Right ventricle myocardium superior (tissue), 1 donor: ENCODE measurements around the gene DNALI1. TPM values are rescaled to one million over a fixed set of nuclear protein-coding genes. Genes with fewer than 3 reads are reported as not detected.
"Not testable (repeated sequence)": the region's sequence is repeated elsewhere in the genome, so short reads cannot be mapped to it uniquely, and the experiment has no call there.

Experiments used
- ATAC-seq: fragments of 200-7000 bp; cut with Tn5 transposase; one replicate; pipeline ENCODE4 v1.9.1; 2020; ENCODE audit warnings: mild to moderate bottlenecking; ENCODE audit not compliant: poor library complexity
- DNase-seq: peaks from one replicate; pipeline ENCODE4 v3.0.0-alpha.2; 2020
- intact Hi-C: fragments of 100-400 bp; cut with DNase I; formaldehyde crosslinking; loops from one replicate; pipeline ENCODE4 v1.11.2; 2022
- long read RNA-seq: library from polyadenylated mRNA; unstranded; transcript quantifications from one replicate; pipeline ENCODE4 v2.0.0, GENCODE V29; 2021
- total RNA-seq: library from RNA; stranded (reverse); fragmentation: NEBNext Ultra II Directional; extraction: Animal tissue kit (Norgen Biotek cat#: 25700); gene quantifications from one replicate; pipeline ENCODE4 v1.2.1, GENCODE V29; 2021
- donor health status: DM: no; HTN: yes; CAD: no; lungs with severe emphysema.

DNALI1 gene
- 3.1 TPM for total RNA-seq
- long read RNA-seq, partial matches to known transcripts, result 0 of 3 reads
- long read RNA-seq, other reads (novel, unspliced or antisense), result 1 of 3 reads

- DNase-seq, result peak; percentile 88
- ATAC-seq, result peak; percentile 90
- intact Hi-C loops, result no loop called here
Observed at GRCh38 chr1:37556712-37557196, at the start of gene DNALI1. TSS of gene DNALI1 (plus strand) at chr1:37556940. CDS start at chr1:37556995, 55 bp downstream.

DNA sequence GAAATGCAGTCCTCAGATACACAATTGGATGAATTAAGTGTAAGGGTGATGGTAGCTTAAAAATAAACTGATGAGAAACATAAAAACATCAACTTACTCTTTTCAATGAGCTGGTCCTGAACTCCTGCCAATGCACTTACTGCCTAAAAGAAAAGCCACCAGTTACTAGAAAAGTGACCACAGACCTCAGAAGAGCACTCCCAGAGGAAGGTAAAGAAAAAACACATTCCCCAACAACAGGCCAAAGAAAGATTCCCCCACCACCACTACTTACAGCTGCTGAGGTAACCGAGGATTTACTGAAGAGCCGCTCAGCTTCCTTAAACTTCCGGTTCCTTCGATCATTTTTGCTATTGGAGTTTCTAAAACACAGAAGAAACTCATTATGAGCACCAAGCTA is 47.6 kb upstream of the DNALI1 start:
- intact Hi-C loops, result no loop called here
- ATAC-seq, result no peak
- DNase-seq, result no peak

- DNase-seq (peak; percentile 41), ATAC-seq (no peak)
- intact Hi-C loops, result no loop called here
Observed at GRCh38 chr1:37513795-37514349, 42.9 kb upstream of the DNALI1 start.

GRCh38 chr1:37514350-37515184 is 42.2 kb upstream of the DNALI1 start, which contains the start of gene MEAF6:
TSS of gene MEAF6 (minus strand) at chr1:37514766. CDS start at chr1:37514746, 20 bp downstream.
- peak; percentile 92 for DNase-seq
- peak; percentile 100 for ATAC-seq
- intact Hi-C loops, result no loop called here

GRCh38 chr1:37515185-37516034 is 41.3 kb upstream of the DNALI1 start:
- intact Hi-C loops, result no loop called here
- DNase-seq (no peak), ATAC-seq (no peak)

DNA sequence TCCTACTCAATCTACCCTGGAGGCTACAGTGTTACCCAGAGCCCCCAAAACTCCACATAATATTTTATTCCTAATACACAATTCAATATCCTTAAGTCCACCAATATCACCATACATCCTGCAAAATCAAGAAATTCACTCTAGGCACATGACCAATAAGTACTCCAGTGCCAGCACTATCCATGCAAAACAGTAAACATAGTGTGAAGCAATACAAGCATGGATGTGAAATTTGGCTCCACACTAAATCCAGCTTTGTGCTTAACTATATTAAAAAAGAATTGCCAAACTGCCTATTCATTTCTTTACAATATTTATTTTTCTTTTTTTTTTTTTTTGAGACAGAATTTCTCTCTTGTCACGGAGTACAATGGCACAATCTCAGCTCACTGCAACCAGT is 39.2 kb upstream of the DNALI1 start:
- DNase-seq (no peak), ATAC-seq (no peak)
- intact Hi-C loops, result no loop called here

DNA sequence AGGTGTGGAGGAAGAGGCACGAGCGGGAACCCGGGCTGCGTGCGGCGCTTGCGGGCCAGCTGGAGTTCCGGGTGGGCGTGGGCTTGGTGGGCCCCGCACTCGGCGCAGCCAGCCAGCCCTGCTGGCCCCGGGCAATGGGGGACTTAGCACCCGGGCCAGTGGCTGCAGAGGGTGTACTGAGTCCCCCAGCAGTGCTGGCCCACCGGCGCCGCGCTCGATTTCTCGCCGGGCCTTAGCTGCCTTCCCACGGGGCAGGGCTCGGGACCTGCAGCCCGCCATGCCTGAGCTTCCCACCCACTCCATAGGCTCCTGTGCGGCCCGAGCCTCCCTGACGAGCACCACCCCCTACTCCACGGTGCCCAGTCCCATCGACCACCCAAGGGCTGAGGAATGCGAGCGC is 38.5 kb upstream of the DNALI1 start:
- DNase-seq, result not testable (repeated sequence)

DNA sequence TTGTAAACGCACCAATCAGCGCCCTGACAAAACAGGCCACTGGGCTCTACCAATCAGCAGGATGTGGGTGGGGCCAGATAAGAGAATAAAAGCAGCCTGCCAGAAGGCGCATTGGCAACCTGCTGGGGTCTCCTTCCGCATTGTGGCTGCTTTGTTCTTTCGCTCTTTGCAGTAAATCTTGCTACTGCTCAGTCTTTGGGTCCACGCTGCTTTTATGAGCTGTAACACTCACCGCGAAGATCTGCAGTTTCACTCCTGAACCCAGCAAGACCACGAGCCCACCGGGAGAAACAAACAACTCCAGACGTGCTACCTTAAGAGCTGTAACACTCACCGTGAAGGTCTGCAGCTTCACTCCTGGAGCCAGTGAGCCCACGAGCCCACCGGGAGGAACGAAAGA is 37.8 kb upstream of the DNALI1 start:
- DNase-seq, ATAC-seq, intact Hi-C loops: not testable (repeated sequence)

More for the DNA sequence above, 38.5 kb upstream of the DNALI1 start:
- ATAC-seq, intact Hi-C loops: not testable (repeated sequence)

GRCh38 chr1:37519613-37520012 is 37.1 kb upstream of the DNALI1 start:
- ATAC-seq (no peak), DNase-seq (no peak)
- intact Hi-C loops, result no loop called here

DNA sequence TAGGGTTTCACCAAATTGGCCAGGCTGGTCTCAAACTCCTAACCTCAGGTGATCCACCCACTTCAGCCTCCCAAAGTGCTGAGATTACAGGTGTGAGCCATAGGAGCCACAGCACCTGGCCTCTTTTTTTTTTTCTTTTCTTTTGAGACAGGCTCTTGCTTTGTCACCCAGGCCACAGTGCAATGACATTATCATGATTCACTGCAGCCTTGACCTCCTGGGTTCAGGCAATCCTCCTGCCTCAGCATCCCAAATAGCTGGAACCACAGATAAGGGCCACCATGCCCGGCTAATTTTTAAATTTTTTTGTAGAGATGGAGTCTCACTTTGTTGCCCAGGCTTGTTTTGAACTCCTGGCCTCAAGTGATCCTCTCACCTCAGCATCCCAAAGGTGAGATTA is 26.9 kb upstream of the DNALI1 start:
- ATAC-seq, intact Hi-C loops, DNase-seq: not testable (repeated sequence)

GRCh38 chr1:37532418-37533156 is 24.2 kb upstream of the DNALI1 start:
- intact Hi-C loops, DNase-seq, ATAC-seq: not testable (repeated sequence)

DNA sequence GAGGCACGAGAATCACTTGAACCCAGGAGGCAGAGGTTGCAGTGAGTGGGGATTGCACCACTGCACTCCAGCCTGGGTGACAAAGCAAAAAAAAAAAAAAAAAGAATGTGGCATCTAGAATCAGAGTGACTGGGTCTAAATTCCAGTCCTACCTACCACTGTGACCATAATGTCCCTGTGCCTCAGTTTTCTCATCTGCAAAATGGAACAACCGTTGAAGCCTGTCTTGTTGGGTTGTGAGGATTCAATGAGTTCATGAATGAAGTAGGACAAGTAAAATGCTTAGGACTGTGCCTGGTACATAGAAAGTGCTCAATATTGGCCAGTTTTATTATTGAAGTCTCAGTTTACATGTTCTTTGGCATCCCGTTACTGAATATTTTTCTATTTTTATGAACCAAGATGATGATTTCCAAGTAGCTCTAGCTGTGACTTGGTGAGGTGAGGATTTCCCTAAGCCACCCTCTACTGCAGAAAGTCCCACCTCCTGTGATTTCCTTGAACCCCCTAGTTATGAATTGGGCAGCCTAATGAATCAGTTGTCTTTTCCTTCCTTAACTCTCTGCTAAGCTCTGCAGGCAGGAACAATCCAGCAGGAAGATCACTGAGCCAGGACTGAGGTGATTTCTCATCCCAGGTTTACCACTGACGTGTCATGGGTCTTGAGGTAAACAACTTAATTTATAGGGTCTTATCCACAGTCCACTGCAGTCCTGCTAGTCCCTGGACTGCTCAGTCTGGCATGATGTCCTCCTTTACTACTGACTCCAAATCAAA is 23.2 kb upstream of the DNALI1 start:
- no peak for DNase-seq
- intact Hi-C loops, result no loop called here
- no peak for ATAC-seq

- DNase-seq (no peak), ATAC-seq (no peak)
- intact Hi-C loops, result no loop called here
Observed at GRCh38 chr1:37537378-37537777, 19.4 kb upstream of the DNALI1 start.

GRCh38 chr1:37539154-37539553 is 17.6 kb upstream of the DNALI1 start:
- ATAC-seq, intact Hi-C loops, DNase-seq: not testable (repeated sequence)

DNA sequence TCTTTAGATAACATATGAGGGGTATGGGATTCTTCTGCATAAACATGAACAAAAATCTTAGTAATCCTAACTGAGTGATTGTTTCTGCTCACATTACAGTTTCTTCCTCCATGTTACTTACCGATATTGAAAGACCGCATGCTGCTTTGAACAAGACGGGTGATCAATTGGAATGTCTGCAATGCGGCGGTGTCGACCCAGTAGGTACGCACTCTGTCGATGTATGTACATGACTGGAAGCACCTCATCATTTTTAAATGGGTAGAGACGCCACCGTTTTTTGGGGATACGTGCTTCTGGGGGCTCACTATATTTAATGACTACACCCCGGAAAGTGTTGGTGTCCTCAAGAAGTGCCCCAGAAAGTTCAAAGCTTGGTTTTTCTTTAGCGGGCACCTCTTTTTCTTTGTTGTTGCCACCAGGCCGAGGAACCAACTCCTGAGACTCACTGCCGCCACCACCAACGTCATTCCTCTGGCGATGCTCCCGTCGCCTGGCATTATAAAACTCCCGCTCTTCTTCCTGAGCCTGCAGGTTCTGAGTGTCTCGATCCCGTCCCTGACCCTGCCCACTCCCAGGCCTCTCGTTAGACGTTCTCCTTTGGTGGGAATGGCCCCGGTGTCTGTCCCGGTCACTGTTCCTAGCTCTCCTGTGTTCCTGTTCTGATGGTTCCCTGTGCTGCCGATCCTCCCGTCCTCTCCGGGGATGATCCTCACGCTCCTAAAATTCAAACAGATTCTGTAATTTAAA is 16.5 kb upstream of the DNALI1 start:
- ATAC-seq (no peak), DNase-seq (no peak)
- intact Hi-C loops, result no loop called here

- intact Hi-C loops, result no loop called here
- no peak for DNase-seq
- ATAC-seq, result no peak
Observed at GRCh38 chr1:37544530-37544929, 12.2 kb upstream of the DNALI1 start.

DNA sequence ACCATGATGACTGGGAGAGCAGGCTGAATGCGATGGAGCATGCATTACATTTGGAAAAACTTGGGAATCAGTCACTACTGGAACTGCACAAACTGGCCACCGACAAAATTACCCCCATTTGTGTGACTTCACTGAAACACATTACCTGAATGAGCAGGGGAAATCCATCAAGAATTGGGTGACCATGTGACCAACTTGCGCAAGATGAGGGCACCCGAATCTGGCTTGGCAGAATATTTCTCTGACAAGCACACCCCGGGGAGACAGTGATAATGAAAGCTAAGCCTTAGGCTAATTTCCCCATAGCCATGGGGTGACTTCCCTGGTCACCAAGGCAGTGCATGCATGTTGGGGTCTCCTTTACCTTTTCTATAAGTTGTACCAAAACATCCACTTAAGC is 11.7 kb upstream of the DNALI1 start:
- ATAC-seq (no peak), DNase-seq (no peak)
- intact Hi-C loops, result no loop called here
